ENCODE measurements around the gene E2F3.

- TF ChIP-seq POLR2A (IDR thresholded peaks at IDR 0.05; ENCODE audit: low read depth, low read length), result no peak
- TF ChIP-seq EZH2 (IDR thresholded peaks at IDR 0.05; ENCODE audit: borderline replicate concordance, low read depth, low read length, severe bottlenecking), result no peak
- TF ChIP-seq CTCF (IDR thresholded peaks at IDR 0.05; ENCODE audit: extremely low read depth in 1 of 2, insufficient read depth in 1 of 2, low read depth in 1 of 2, low read length in 2 of 2), result no peak
- TF ChIP-seq POLR2AphosphoS5 (IDR thresholded peaks at IDR 0.05; ENCODE audit: insufficient read depth, low read depth, low read length), result no peak
- TF ChIP-seq JUN (IDR thresholded peaks at IDR 0.05; ENCODE audit: borderline replicate concordance, insufficient read depth, insufficient read length, low read depth), result no peak
- no peak for TF ChIP-seq MYC (IDR thresholded peaks at IDR 0.05; ENCODE audit: low read depth, low read length)
Measured at GRCh38 chr6:20434766-20435165, 33.1 kb downstream of the E2F3 start.
